ENCODE results near the gene PCDH7.

The PCDH7 gene

GRCh38 chr4:30744386-30744785 is 24.2 kb downstream of the PCDH7 start:
- Mint-ChIP-seq H3K36me3 (ENCODE audit: low read depth) (no peaks in the 10 kb centered on the region), H3K4me1 (no peaks in the 10 kb centered on the region), H3K27me3 (ENCODE audit: low read depth, poor library complexity) (no peaks in the 10 kb centered on the region), H3K9me3 (no peaks in the 10 kb centered on the region), H3K27ac (no peak overlapping the region), H3K4me3 (no peak overlapping the region)
- TF ChIP-seq, protein P1, sequence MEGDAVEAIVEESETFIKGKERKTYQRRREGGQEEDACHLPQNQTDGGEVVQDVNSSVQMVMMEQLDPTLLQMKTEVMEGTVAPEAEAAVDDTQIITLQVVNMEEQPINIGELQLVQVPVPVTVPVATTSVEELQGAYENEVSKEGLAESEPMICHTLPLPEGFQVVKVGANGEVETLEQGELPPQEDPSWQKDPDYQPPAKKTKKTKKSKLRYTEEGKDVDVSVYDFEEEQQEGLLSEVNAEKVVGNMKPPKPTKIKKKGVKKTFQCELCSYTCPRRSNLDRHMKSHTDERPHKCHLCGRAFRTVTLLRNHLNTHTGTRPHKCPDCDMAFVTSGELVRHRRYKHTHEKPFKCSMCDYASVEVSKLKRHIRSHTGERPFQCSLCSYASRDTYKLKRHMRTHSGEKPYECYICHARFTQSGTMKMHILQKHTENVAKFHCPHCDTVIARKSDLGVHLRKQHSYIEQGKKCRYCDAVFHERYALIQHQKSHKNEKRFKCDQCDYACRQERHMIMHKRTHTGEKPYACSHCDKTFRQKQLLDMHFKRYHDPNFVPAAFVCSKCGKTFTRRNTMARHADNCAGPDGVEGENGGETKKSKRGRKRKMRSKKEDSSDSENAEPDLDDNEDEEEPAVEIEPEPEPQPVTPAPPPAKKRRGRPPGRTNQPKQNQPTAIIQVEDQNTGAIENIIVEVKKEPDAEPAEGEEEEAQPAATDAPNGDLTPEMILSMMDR (IDR thresholded peaks at IDR 0.05) = no peak
- DNase-seq = no peak

GRCh38 chr4:30744957-30745640 is 24.9 kb downstream of the PCDH7 start:
- H3K4me1 Mint-ChIP-seq = no peaks in the 10 kb centered on the region
- no peak overlapping the region for H3K27ac Mint-ChIP-seq

DNA sequence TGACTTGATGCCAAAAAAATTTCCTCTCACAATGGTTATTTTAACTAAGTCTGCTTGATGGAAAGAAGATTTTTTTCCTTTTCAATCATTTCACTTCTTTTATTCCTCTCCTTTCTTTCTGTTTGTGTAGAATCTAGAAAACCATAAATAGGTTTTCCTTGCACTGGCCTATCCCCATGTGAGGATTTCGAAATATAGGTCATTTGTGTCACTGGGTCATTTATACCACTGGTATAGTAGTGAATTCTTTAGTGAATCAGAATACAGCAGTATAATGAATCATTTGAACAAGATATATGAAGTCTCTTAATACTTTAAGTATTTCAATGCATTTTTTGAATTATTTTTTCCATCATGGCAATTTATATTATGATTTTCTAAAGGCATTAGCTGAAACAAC is 26.6 kb downstream of the PCDH7 start:
- no peaks in the 10 kb centered on the region for H3K9me3 Mint-ChIP-seq
- no peaks in the 10 kb centered on the region for H3K36me3 Mint-ChIP-seq (ENCODE audit: low read depth)
- no peak for DNase-seq
- no peaks in the 10 kb centered on the region for H3K27me3 Mint-ChIP-seq (ENCODE audit: low read depth, poor library complexity)
- H3K27ac Mint-ChIP-seq = no peak overlapping the region
- H3K4me3 Mint-ChIP-seq = no peak overlapping the region
- no peaks in the 10 kb centered on the region for H3K4me1 Mint-ChIP-seq
- TF ChIP-seq, protein P1 (IDR thresholded peaks at IDR 0.05) = no peak

More at GRCh38 chr4:30744957-30745640, 24.9 kb downstream of the PCDH7 start:
- DNase-seq = no peak
- Mint-ChIP-seq H3K9me3 (no peaks in the 10 kb centered on the region), H3K4me3 (no peak overlapping the region), H3K36me3 (ENCODE audit: low read depth) (no peaks in the 10 kb centered on the region), H3K27me3 (ENCODE audit: low read depth, poor library complexity) (no peaks in the 10 kb centered on the region)
- TF ChIP-seq, protein P1 (IDR thresholded peaks at IDR 0.05) = no peak

DNA sequence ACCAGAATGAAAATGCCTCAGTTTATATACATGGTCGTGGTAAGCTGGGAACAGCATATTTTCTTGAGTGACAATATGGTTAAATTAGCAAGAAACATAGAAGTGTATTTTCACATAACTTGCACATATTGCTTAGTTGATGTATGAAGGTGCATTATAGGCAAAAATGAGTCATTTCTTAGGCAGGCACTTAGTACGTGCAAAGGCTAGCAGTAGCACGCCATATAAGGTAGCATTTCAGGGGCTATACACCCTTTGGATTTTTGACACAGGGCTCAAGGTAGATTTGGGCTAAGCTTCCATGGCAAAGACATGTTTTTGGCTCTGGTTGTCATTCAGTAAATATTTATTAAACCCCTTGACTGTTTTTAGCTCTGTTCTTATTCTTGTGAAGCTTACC is 33.1 kb downstream of the PCDH7 start:
- H3K36me3 Mint-ChIP-seq (ENCODE audit: low read depth) = no peaks in the 10 kb centered on the region
- DNase-seq = no peak
- TF ChIP-seq, protein P1 (IDR thresholded peaks at IDR 0.05) = no peak
- no peak overlapping the region for H3K4me3 Mint-ChIP-seq
- H3K9me3 Mint-ChIP-seq = no peaks in the 10 kb centered on the region
- no peak overlapping the region for H3K27ac Mint-ChIP-seq
- H3K4me1 Mint-ChIP-seq = no peaks in the 10 kb centered on the region
- H3K27me3 Mint-ChIP-seq (ENCODE audit: low read depth, poor library complexity) = no peaks in the 10 kb centered on the region

DNA sequence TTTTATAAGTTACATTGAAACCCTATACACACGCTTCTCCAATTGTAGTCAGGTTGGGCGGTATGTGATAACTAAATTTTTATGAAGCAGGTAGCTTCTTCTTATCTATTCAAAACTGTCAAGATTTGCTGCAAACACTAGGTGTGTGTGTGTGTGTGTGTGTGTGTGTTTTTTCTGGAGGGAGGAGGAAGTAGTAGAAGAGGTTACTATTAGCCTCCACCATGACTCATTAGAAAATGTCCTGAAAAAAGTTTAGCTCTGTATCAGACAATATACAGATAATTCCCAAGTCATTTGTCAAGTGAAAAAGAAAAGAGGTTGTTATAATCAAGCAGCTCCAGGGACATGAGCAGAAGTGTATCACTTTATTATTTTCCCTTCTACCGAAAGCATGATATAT is 33.9 kb downstream of the PCDH7 start:
- H3K36me3 Mint-ChIP-seq (ENCODE audit: low read depth) = no peaks in the 10 kb centered on the region
- no peaks in the 10 kb centered on the region for H3K27me3 Mint-ChIP-seq (ENCODE audit: low read depth, poor library complexity)
- no peak for DNase-seq
- TF ChIP-seq, protein P1 (IDR thresholded peaks at IDR 0.05) = no peak
- no peak overlapping the region for H3K27ac Mint-ChIP-seq
- no peaks in the 10 kb centered on the region for H3K9me3 Mint-ChIP-seq
- H3K4me3 Mint-ChIP-seq = no peak overlapping the region
- H3K4me1 Mint-ChIP-seq = no peaks in the 10 kb centered on the region

GRCh38 chr4:30755346-30755745 is 35.2 kb downstream of the PCDH7 start:
- no peak for DNase-seq
- no peaks in the 10 kb centered on the region for H3K9me3 Mint-ChIP-seq
- H3K27ac Mint-ChIP-seq = no peak overlapping the region
- H3K27me3 Mint-ChIP-seq (ENCODE audit: low read depth, poor library complexity) = no peaks in the 10 kb centered on the region
- H3K4me3 Mint-ChIP-seq = no peak overlapping the region
- H3K4me1 Mint-ChIP-seq = no peaks in the 10 kb centered on the region
- TF ChIP-seq, protein P1 (IDR thresholded peaks at IDR 0.05) = no peak
- no peaks in the 10 kb centered on the region for H3K36me3 Mint-ChIP-seq (ENCODE audit: low read depth)

All from nephron progenitor cell (in vitro differentiated cells).